Spleen (tissue), 7 donors: ENCODE measurements around the gene SPATA25.

Experiments
- POLR2A ChIP-seq, 3 donors: fragments of 450-650 bp; IDR thresholded peaks; one replicate each; pipeline ENCODE4 v1.5.1; 2017; ENCODE audit warnings: antibody characterized with exemption in 3 of 3, mild to moderate bottlenecking in 1 of 3
- POLR2AphosphoS5 ChIP-seq, 3 donors: sonication (generic); formaldehyde crosslinking; IDR thresholded peaks; one replicate each; pipeline ENCODE4 v1.5.1; 2017; ENCODE audit warnings: antibody characterized with exemption in 3 of 3
- TF ChIP-seq, protein P1 (sequence below), 11 experiments: fragments of 200-600 bp in 7 of 11; fragments of 450-650 bp in 4 of 11; sonication (generic) in 4 of 11; IDR thresholded peaks in 8 of 11; conservative IDR thresholded peaks in 3 of 11; 1 replicate in 7 of 11; 2 replicates in 4 of 11; pipeline versions ENCODE4 v1.4.0 to v1.8.0; 2016 to 2021; ENCODE audit warnings: antibody characterized with exemption in 11 of 11, inconsistent platforms in 4 of 11, mild to moderate bottlenecking in 1 of 11
- donor health status: DM: no; HTN: no; CAD: no; lungs with moderate emphysema.
- donor health status: DM: no; HTN: no; CAD: no.
- donor health status: DM: no; HTN: no; CAD: no.

DNA sequence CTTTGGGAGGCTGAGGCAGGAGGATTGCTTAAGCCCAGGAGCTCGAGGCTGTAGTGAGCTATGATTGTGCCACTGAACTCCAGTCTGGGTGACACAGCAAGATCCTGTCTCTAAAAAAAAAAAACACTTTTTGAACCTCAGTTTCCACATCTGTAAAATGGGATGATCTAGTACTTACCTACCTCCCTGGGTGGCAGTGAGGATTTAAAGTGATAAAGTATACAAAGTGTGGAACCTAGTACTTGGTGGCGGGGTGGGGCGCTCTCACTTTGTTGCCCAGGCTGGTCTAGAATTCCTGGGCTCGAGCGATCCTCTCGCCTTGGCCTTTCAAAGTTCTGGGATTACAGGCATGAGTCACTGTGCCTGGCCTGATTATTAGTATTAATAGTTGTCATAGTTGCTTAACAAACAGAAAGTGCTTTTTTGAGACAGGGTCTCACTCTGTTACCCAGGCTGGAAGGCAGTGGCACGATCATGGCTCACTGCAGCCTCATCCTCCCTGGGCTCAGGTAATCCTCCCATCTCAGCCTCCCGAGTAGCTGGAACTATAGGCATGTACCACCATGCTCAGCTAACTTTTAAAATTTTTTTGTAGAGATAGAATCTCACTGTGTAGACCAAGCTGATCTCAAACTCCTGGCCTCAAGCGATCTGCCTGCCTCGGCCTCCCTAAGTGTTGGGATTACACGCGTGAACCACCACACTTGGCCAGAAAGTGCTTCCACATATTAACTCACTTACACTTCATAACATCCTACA lies 31.5 kb upstream of the SPATA25 start:
- TF ChIP-seq POLR2AphosphoS5 (IDR thresholded peaks at IDR 0.05) (no peak), POLR2A (IDR thresholded peaks at IDR 0.05) (no peak)
- TF ChIP-seq, protein P1, sequence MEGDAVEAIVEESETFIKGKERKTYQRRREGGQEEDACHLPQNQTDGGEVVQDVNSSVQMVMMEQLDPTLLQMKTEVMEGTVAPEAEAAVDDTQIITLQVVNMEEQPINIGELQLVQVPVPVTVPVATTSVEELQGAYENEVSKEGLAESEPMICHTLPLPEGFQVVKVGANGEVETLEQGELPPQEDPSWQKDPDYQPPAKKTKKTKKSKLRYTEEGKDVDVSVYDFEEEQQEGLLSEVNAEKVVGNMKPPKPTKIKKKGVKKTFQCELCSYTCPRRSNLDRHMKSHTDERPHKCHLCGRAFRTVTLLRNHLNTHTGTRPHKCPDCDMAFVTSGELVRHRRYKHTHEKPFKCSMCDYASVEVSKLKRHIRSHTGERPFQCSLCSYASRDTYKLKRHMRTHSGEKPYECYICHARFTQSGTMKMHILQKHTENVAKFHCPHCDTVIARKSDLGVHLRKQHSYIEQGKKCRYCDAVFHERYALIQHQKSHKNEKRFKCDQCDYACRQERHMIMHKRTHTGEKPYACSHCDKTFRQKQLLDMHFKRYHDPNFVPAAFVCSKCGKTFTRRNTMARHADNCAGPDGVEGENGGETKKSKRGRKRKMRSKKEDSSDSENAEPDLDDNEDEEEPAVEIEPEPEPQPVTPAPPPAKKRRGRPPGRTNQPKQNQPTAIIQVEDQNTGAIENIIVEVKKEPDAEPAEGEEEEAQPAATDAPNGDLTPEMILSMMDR (IDR thresholded peaks at IDR 0.05 in 8 of 11, conservative IDR thresholded peaks at IDR 0.05 in 3 of 11) = no peak
